ENCODE data around the gene TXN.

DNA sequence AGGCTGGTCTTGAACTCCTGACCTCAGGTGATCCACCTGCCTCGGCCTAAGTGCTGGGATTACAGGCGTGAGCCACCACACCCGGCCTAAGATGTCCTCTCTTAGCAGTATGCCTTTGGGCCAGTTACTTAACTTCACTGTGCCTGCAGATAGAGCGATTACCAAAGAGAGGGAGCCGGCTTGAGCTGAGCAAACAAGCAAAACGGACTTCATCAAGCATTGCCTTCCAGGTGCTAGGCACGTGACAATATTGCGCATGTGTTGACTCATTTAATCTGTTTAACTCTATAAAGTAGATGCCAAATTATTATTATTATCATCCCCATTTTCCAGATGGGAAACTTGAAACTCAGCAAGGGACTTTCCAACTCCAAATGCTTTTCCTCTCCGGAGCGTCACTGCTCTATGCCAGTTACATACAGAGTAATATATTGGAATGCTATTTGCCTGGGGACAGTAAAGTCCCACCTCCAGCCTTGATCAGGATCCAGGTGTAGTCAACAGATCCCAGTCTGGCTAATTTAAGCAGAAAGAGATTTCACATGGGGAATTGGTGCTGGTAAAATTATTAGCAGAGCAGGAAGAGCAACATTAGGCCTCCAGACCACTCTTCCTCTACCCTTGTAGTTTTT lies 42.8 kb downstream of the TXN start:
- no peak for TF ChIP-seq EZH2phosphoT487 (IDR thresholded peaks at IDR 0.05; ENCODE audit: insufficient read depth, low read depth)
- TF ChIP-seq EZH2 (IDR thresholded peaks at IDR 0.05; ENCODE audit: insufficient read depth, poor library complexity, severe bottlenecking) = no peak

Measured in GM23248 (cell line).